ENCODE results near the gene PEX5L. TPM values are rescaled to one million over a fixed set of nuclear protein-coding genes. Genes with fewer than 3 reads are reported as not detected.
A peak's percentile ranks its signal among the peaks of the same experiment; 100 is the strongest.

Gene PEX5L
- total RNA-seq, 3 donors from 2014 or later: 0.12 to 0.78 (median 0.25) TPM

DNA sequence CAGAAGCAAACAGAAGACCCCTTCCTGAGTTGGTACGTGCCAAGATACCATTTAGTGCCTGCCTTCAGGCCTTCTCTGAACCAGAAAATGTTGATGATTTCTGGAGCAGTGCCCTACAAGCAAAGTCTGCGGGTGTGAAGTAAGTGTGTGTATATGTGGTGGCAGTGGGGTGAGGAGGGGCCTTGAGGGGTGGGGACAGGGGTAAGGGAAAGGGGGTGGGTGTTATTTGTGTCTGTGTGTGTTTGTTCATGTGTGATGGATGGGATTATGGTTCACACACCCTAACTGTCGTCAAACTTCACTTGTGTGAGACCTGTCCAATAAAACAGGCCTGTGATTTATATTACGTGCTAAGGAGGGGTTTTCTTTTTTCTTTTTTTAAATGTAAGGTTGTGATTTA, 291.7 kb downstream of the PEX5L start:
- peak; percentile 70 for ATAC-seq
- H3K4me3 ChIP-seq: no peak overlapping the region
- H3K36me3 ChIP-seq (ENCODE audit: low read depth): no peaks in the 10 kb centered on the region
- H3K9me3 ChIP-seq: no peaks in the 10 kb centered on the region
- peak in 1 of 3 donors; percentile 16 for DNase-seq
- intact Hi-C loops (cut with DNase I, micrococcal nuclease): no loop called here
- TF ChIP-seq, protein P1, sequence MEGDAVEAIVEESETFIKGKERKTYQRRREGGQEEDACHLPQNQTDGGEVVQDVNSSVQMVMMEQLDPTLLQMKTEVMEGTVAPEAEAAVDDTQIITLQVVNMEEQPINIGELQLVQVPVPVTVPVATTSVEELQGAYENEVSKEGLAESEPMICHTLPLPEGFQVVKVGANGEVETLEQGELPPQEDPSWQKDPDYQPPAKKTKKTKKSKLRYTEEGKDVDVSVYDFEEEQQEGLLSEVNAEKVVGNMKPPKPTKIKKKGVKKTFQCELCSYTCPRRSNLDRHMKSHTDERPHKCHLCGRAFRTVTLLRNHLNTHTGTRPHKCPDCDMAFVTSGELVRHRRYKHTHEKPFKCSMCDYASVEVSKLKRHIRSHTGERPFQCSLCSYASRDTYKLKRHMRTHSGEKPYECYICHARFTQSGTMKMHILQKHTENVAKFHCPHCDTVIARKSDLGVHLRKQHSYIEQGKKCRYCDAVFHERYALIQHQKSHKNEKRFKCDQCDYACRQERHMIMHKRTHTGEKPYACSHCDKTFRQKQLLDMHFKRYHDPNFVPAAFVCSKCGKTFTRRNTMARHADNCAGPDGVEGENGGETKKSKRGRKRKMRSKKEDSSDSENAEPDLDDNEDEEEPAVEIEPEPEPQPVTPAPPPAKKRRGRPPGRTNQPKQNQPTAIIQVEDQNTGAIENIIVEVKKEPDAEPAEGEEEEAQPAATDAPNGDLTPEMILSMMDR (IDR thresholded peaks at IDR 0.05): no peak
- no peaks in the 10 kb centered on the region for H3K4me1 ChIP-seq (ENCODE audit: low read depth)

Measured in mucosa of descending colon (tissue), 3 donors.